H1 (cell line): ENCODE data around the gene APOA4. TPM values are rescaled to one million over a fixed set of nuclear protein-coding genes. Genes with fewer than 3 reads are reported as not detected.

ENCODE experiments used
- CTCF ChIA-PET: fragments of 300-600 bp; sonication (Branson Sonifier 250); formaldehyde crosslinking; loops from one replicate; lab custom pipeline; 2021; ENCODE audit not compliant: partially characterized antibody; lab: Charles Lee
- POLR2A ChIA-PET: fragments of 300-600 bp; sonication (Branson Sonifier 250); formaldehyde crosslinking; loops from one replicate; lab custom pipeline; 2021; ENCODE audit warnings: inconsistent platforms; ENCODE audit not compliant: partially characterized antibody; lab: Charles Lee
- DNase-seq, 2 experiments: peaks; one replicate each; pipeline versions ENCODE4 v3.0.0 to v3.0.0-alpha.2; 2010 to 2022; ENCODE audit warnings: low spot score in 2 of 2, low read depth in 1 of 2, mixed read lengths in 1 of 2
- FAIRE-seq: peaks from 2 replicates; lab custom pipeline; 2011; peaks lifted over from hg19 to GRCh38; lab: Jason Lieb, UNC
- H2AFZ ChIP-seq: 2 replicates; pipeline ENCODE4 v1.8.1; 2012; ENCODE audit warnings: low read length, inconsistent platforms
- H2AK5ac ChIP-seq: 2 replicates; pipeline ENCODE4 v1.6.1; 2013; ENCODE audit warnings: low read depth, low read length
- H2BK120ac ChIP-seq: replicated peaks from 2 replicates; pipeline ENCODE3; 2013; ENCODE audit warnings: low read depth, low read length, inconsistent platforms
- H2BK12ac ChIP-seq: 2 replicates; pipeline ENCODE4 v1.6.1; 2013; ENCODE audit warnings: low read depth, low read length
- H2BK15ac ChIP-seq: 2 replicates; pipeline ENCODE4 v1.6.1; 2013; ENCODE audit warnings: low read length
- H2BK20ac ChIP-seq: 2 replicates; pipeline ENCODE4 v1.6.1; 2013; ENCODE audit warnings: low read length
- H2BK5ac ChIP-seq: 2 replicates; pipeline ENCODE4 v1.6.1; 2013; ENCODE audit warnings: low read depth, low read length
- H3K14ac ChIP-seq: 2 replicates; pipeline ENCODE4 v1.6.1; 2013; ENCODE audit warnings: inconsistent platforms; ENCODE audit not compliant: insufficient read length
- H3K18ac ChIP-seq: 2 replicates; pipeline ENCODE4 v1.6.1; 2013; ENCODE audit warnings: low read length; ENCODE audit errors: extremely low read depth
- H3K23ac ChIP-seq: 2 replicates; pipeline ENCODE4 v1.6.1; 2013; ENCODE audit warnings: inconsistent platforms; ENCODE audit not compliant: insufficient read length
- H3K23me2 ChIP-seq: 2 replicates; pipeline ENCODE4 v1.6.1; 2013; ENCODE audit warnings: low read depth, low read length
- H3K27ac ChIP-seq: 2 replicates; pipeline ENCODE4 v1.6.1; 2011; ENCODE audit warnings: low read depth, low read length, inconsistent platforms
- H3K27me3 ChIP-seq, 4 experiments: replicated peaks in 1 of 4; 1 replicate in 1 of 4; 2 replicates in 3 of 4; pipeline versions ENCODE4 v1.6.1 to v1.8.1; 2011 to 2013; ENCODE audit warnings: low read length in 3 of 4, mild to moderate bottlenecking in 3 of 4, inconsistent platforms in 2 of 4, mixed read lengths in 2 of 4, moderate library complexity in 1 of 4; ENCODE audit not compliant: control insufficient read depth in 3 of 4, insufficient read depth in 3 of 4; ENCODE audit errors: extremely low read depth in 1 of 4
- H3K36me3 ChIP-seq, 4 experiments: 2 replicates each; pipeline versions ENCODE4 v1.6.1 to v1.8.1; 2011 to 2013; ENCODE audit warnings: mild to moderate bottlenecking in 4 of 4, low read length in 3 of 4, moderate library complexity in 2 of 4, control low read depth in 1 of 4, inconsistent platforms in 1 of 4; ENCODE audit not compliant: insufficient read depth in 4 of 4, control insufficient read depth in 2 of 4
- H3K4ac ChIP-seq: replicated peaks from 2 replicates; pipeline ENCODE3; 2013; ENCODE audit warnings: low read length, low read depth, mixed read lengths, inconsistent platforms; ENCODE audit not compliant: insufficient read length
- H3K4me1 ChIP-seq, 4 experiments: replicated peaks in 1 of 4; 1 replicate in 1 of 4; 2 replicates in 3 of 4; pipeline versions ENCODE4 v1.6.1 to v1.8.1; 2011 to 2013; ENCODE audit warnings: low read length in 3 of 4, inconsistent platforms in 2 of 4, mixed read lengths in 1 of 4; ENCODE audit not compliant: insufficient read depth in 4 of 4, control insufficient read depth in 3 of 4
- H3K4me2 ChIP-seq, 2 experiments: 2 replicates each; pipeline versions ENCODE4 v1.6.1 to v1.8.1; 2011 to 2013; ENCODE audit warnings: low read depth in 2 of 2, low read length in 2 of 2, control low read depth in 1 of 2, inconsistent platforms in 1 of 2, mild to moderate bottlenecking in 1 of 2; ENCODE audit not compliant: insufficient read depth in 1 of 2
- H3K4me3 ChIP-seq, 4 experiments: fragments of 200-600, 300-600 bp in 1 of 4; sonication (generic), shearing (Covaris generic), sonication (Bioruptor Twin) in 1 of 4; 2 replicates each; pipeline versions ENCODE4 v1.5.1 to v1.8.1; 2011 to 2016; ENCODE audit warnings: low read length in 4 of 4, low read depth in 3 of 4, control low read depth in 2 of 4, inconsistent platforms in 2 of 4, mild to moderate bottlenecking in 2 of 4, mixed read lengths in 1 of 4, moderate library complexity in 1 of 4; ENCODE audit not compliant: insufficient read depth in 2 of 4; ENCODE audit errors: extremely low read depth in 1 of 4
- H3K56ac ChIP-seq: replicated peaks from 2 replicates; pipeline ENCODE3; 2013; ENCODE audit warnings: low read depth, mild to moderate bottlenecking, mixed read lengths, low read length, inconsistent platforms; ENCODE audit not compliant: insufficient read length
- H3K79me1 ChIP-seq: 2 replicates; pipeline ENCODE4 v1.6.1; 2013; ENCODE audit warnings: low read depth, low read length, control low read depth
- H3K79me2 ChIP-seq, 2 experiments: 2 replicates each; pipeline versions ENCODE4 v1.6.1 to v1.8.1; 2012 to 2013; ENCODE audit warnings: low read length in 2 of 2, mild to moderate bottlenecking in 2 of 2, inconsistent platforms in 1 of 2; ENCODE audit not compliant: insufficient read depth in 2 of 2, control insufficient read depth in 1 of 2
- H3K9ac ChIP-seq, 4 experiments: replicated peaks in 1 of 4; 1 replicate in 1 of 4; 2 replicates in 3 of 4; pipeline versions ENCODE4 v1.6.1 to v1.8.1; 2011 to 2013; ENCODE audit warnings: low read depth in 3 of 4, low read length in 3 of 4, control low read depth in 2 of 4, mild to moderate bottlenecking in 2 of 4, moderate library complexity in 2 of 4, inconsistent platforms in 1 of 4; ENCODE audit errors: extremely low read depth in 1 of 4
- H3K9me3 ChIP-seq, 2 experiments: 2 replicates each; pipeline versions ENCODE4 v1.6.1 to v1.8.1; 2012 to 2013; ENCODE audit warnings: mild to moderate bottlenecking in 2 of 2, moderate library complexity in 2 of 2, control low read depth in 1 of 2, inconsistent platforms in 1 of 2, low read depth in 1 of 2, low read length in 1 of 2, mixed read lengths in 1 of 2; ENCODE audit not compliant: insufficient read depth in 2 of 2
- H4K20me1 ChIP-seq, 2 experiments: replicated peaks in 1 of 2; 2 replicates each; pipeline versions ENCODE3 to v1.8.1; 2011 to 2013; ENCODE audit warnings: inconsistent platforms in 2 of 2, low read length in 2 of 2, mild to moderate bottlenecking in 1 of 2; ENCODE audit not compliant: insufficient read depth in 2 of 2, control insufficient read depth in 1 of 2
- H4K5ac ChIP-seq: 2 replicates; pipeline ENCODE4 v1.6.1; 2013; ENCODE audit warnings: low read length, low read depth, mixed read lengths, inconsistent platforms; ENCODE audit not compliant: insufficient read length
- H4K8ac ChIP-seq: 2 replicates; pipeline ENCODE4 v1.8.0; 2013; ENCODE audit warnings: mild to moderate bottlenecking, moderate library complexity, low read length, inconsistent platforms; ENCODE audit not compliant: insufficient read depth; ENCODE audit errors: extremely low read depth
- H4K91ac ChIP-seq: replicated peaks from 2 replicates; pipeline ENCODE3; 2013; ENCODE audit warnings: low read length, mixed read lengths, inconsistent platforms; ENCODE audit not compliant: insufficient read length
- GTF2F1 ChIP-seq: IDR thresholded peaks from 2 replicates; pipeline ENCODE4 v1.6.1; 2012; ENCODE audit warnings: low read depth, low read length, improper control_type of control experiment, borderline replicate concordance
- JUN ChIP-seq: IDR thresholded peaks from 2 replicates; pipeline ENCODE4 v1.6.1; 2011; ENCODE audit warnings: low read depth, mild to moderate bottlenecking, improper control_type of control experiment, low read length
- POLR2A ChIP-seq, 2 experiments: IDR thresholded peaks; 1 replicate in 1 of 2; 2 replicates in 1 of 2; pipeline ENCODE4 v1.6.1; 2011; ENCODE audit warnings: low read depth in 2 of 2, low read length in 2 of 2, mild to moderate bottlenecking in 2 of 2; ENCODE audit errors: control extremely low read depth in 1 of 2
- POU5F1 ChIP-seq: IDR thresholded peaks from 2 replicates; pipeline ENCODE4 v1.6.1; 2011; ENCODE audit warnings: low read depth, mild to moderate bottlenecking, low read length, moderate library complexity
- RBBP5 ChIP-seq: IDR thresholded peaks from 2 replicates; pipeline ENCODE4 v1.7.1; 2012; ENCODE audit warnings: low read depth, mild to moderate bottlenecking, inconsistent platforms, low read length, moderate library complexity, borderline replicate concordance
- RFX5 ChIP-seq: IDR thresholded peaks from 2 replicates; pipeline ENCODE4 v1.6.1; 2011; ENCODE audit warnings: low read depth, low read length, improper control_type of control experiment, borderline replicate concordance
- SUZ12 ChIP-seq: fragments of 200-600 bp; sonication (generic); IDR thresholded peaks from 2 replicates; pipeline ENCODE4 v1.6.1; 2012; ENCODE audit warnings: mild to moderate bottlenecking, inconsistent platforms, low read length, moderate library complexity, mixed read lengths
- TAF1 ChIP-seq: IDR thresholded peaks from 2 replicates; pipeline ENCODE4 v1.6.1; 2011; ENCODE audit warnings: mild to moderate bottlenecking, low read depth, low read length
- WGBS, 2 experiments: shearing (Covaris generic) in 1 of 2; methylation state at CpG; one replicate each; pipeline versions ENCODE4 v1.1.6 to v1.1.7; 2013 to 2015; ENCODE audit warnings: low lambda C conversion rate in 2 of 2, mixed read lengths in 2 of 2, inconsistent platforms in 1 of 2, low coverage in 1 of 2, missing lambda C conversion rate in 1 of 2; ENCODE audit not compliant: insufficient replicate concordance in 2 of 2, insufficient coverage in 1 of 2, insufficient read length in 1 of 2; ENCODE audit errors: extremely low coverage in 1 of 2, missing lambda C conversion rate in 1 of 2; 5-methylcytosine and 5-hydroxymethylcytosine counted together
- polyA plus RNA-seq, 7 experiments: library from polyadenylated mRNA; depleted of rRNA in 3 of 7; stranded (reverse) in 5 of 7; unstranded in 2 of 7; fragments of >200 nt in 5 of 7; fragments of 200-250 nt in 2 of 7; gene quantifications; 1 replicate in 5 of 7; 2 replicates in 1 of 7; 4 replicates in 1 of 7; pipeline versions ENCODE4 v1.2.1 to v1.2.3, GENCODE V29; 2011 to 2013; ENCODE audit warnings: missing spikeins in 2 of 7, mixed read lengths in 2 of 7
- total RNA-seq: library from RNA; stranded (reverse); fragmentation: NEBNext Ultra II Directional; extraction: Animal tissue kit (Norgen Biotek cat#: 25700); gene quantifications from 2 replicates; pipeline ENCODE4 v1.2.1, GENCODE V29; 2021
- TF ChIP-seq, protein P1 (sequence below): IDR thresholded peaks from 2 replicates; pipeline ENCODE4 v1.6.1; 2011; ENCODE audit warnings: low read depth, mild to moderate bottlenecking, low read length; ENCODE audit not compliant: insufficient read depth

The APOA4 gene
- total and polyA plus RNA-seq, 2 of the 8 experiments (the other 6 are each of a cell fraction or from before 2014, with no cell fraction given): not detected

DNA sequence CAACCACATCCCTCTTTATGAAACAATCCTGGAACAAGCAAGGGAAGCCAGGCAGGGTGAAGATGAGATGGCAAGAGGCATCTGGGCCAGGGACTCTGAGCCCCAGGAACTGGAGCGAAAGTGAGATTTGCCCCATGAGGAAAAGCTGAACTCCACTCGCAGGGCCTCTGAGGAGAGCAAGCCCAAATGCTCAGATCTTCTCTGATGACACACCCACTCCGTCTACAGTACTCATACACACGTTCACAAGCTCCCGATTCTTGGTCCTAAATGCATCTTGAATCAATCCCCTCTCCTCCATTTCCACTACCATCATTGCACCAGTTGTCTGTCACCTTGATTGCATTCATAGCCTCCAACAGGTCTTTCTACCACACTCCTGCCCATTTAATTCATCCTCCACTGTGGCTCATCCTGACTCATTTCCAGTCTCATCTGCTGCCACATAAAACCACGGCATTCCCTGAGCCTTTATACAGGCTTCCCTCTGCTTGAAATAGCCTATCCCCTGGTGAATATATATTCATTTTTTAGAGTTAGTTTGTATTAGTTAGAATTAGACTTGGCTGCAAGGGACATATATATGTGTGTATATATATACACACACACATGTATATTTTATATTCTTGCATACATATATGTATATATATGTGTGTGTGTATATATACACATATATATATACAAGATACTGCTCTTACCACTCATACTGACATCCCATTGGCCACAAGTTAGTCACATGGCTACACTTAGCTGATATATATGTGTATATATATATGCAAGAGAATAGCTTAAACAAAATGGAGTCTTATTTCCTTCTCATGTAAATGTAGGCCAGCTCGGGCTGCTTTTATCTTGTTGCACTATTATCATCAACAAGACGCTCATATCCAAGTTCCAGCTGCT is 30.0 kb downstream of the APOA4 start:
- Histone ChIP-seq H3K9me3 (no peaks in the 10 kb centered on the region), H3K23me2 (peaks cover 3% of the 10 kb centered on the region), H3K18ac (no peak overlapping the region), H3K4me2 (peak overlapping the region in 1 of 2 experiments; percentile 10; a peak in 1 of 4 replicates), H2BK12ac (no peak overlapping the region), H2BK20ac (no peak overlapping the region), H3K36me3 (no peaks in the 10 kb centered on the region), H4K5ac (no peak overlapping the region), H3K27me3 (peaks cover 0 to 11% (median 3%) of the 10 kb centered on the region in 4 experiments; a peak in 4 of 7 replicates), H2BK15ac (no peak overlapping the region), H3K27ac (no peak overlapping the region), H4K20me1 (no peaks in the 10 kb centered on the region), H4K91ac (no peak overlapping the region), H2BK5ac (no peak overlapping the region), H3K4me1 (peaks cover 4 to 7% (median 5%) of the 10 kb centered on the region in 4 experiments), H3K14ac (no peak overlapping the region), H3K56ac (no peak overlapping the region), H3K23ac (no peak overlapping the region), H3K9ac (no peak overlapping the region), H2BK120ac (no peak overlapping the region), H3K4me3 (no peak overlapping the region), H3K79me2 (no peaks in the 10 kb centered on the region), H4K8ac (peak overlapping the region; percentile 28; the same call in 1 of the 2 replicates), H3K4ac (no peak overlapping the region), H2AFZ (peak overlapping the region; percentile 96), H2AK5ac (no peak overlapping the region), H3K79me1 (no peaks in the 10 kb centered on the region)
- DNase-seq (no peak), FAIRE-seq (no peak)
- CTCF ChIA-PET: interaction anchor here (0.6 to 12.1 kb wide), 16 partner anchors 7 to 387 kb away, joined by 3 to 237 read pairs (median 4); partner anchors contain the start of genes APOA1, APOA4 and APOC3
- 80% methylated on average over 8 of the region's 8 CpGs; no CpG with 5 or more reads in 1 of the 2 experiments for WGBS, 2 experiments
- POLR2A ChIA-PET: interaction anchor here (2.8 kb wide), 1 partner anchor 42 kb away, joined by 16 read pairs; no protein-coding TSS in a partner anchor
- TF ChIP-seq, protein P1, sequence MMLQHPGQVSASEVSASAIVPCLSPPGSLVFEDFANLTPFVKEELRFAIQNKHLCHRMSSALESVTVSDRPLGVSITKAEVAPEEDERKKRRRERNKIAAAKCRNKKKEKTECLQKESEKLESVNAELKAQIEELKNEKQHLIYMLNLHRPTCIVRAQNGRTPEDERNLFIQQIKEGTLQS: no peak
- TF ChIP-seq GTF2F1: no peak
- TF ChIP-seq POLR2A (IDR thresholded peaks at IDR 0.05; ENCODE audit: control extremely low read depth in 1 of 2, low read depth in 2 of 2, low read length in 2 of 2): no peak
- no peak for TF ChIP-seq RFX5
- no peak for TF ChIP-seq JUN
- TF ChIP-seq TAF1: no peak
- no peak for TF ChIP-seq POU5F1
- TF ChIP-seq RBBP5: no peak
- TF ChIP-seq SUZ12: no peak
